Stomach (tissue), 4 donors: ENCODE results near the gene MLIP.

ENCODE experiments used
- CTCF ChIP-seq, 7 experiments: fragments of 450-650 bp in 4 of 7; fragments of 200-600 bp in 3 of 7; sonication (generic) in 3 of 7; IDR thresholded peaks; one replicate each; pipeline ENCODE4 v1.5.1; 2016 to 2019; ENCODE audit warnings: antibody characterized with exemption in 7 of 7, control low read depth in 2 of 7, mild to moderate bottlenecking in 1 of 7
- EP300 ChIP-seq: sonication (generic); formaldehyde crosslinking; IDR thresholded peaks from one replicate; pipeline ENCODE4 v1.6.1; 2017; ENCODE audit warnings: antibody characterized with exemption
- POLR2A ChIP-seq, 4 donors: fragments of 450-650 bp; IDR thresholded peaks; one replicate each; pipeline ENCODE4 v1.6.1; 2016; ENCODE audit warnings: antibody characterized with exemption in 4 of 4, control low read depth in 2 of 4, mild to moderate bottlenecking in 1 of 4, moderate library complexity in 1 of 4
- POLR2AphosphoS5 ChIP-seq, 3 donors: sonication (generic); formaldehyde crosslinking; IDR thresholded peaks; one replicate each; pipeline ENCODE4 v1.6.1; 2016; ENCODE audit warnings: antibody characterized with exemption in 3 of 3

DNA sequence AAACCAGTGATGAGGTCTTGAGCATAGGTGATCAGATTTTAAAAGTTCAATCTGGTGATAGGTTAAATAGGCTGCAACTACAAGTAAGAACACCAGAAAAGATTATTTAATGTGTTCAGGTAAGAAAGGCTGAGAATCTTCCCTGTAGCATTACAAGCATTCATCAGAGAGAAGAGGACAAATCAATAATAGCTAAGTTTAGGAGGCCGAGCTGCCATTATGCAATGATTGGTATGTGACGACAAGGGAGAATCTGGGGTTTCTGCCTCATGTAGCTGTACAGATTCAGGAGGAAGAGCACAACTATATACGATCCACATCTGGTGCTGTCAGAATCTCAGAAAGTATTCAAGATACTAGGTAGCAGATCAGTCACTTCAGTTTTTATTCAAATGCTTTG is 21.9 kb downstream of the MLIP start:
- TF ChIP-seq CTCF (IDR thresholded peaks at IDR 0.05) = no peak
- no peak for TF ChIP-seq POLR2AphosphoS5 (IDR thresholded peaks at IDR 0.05)
- TF ChIP-seq POLR2A (IDR thresholded peaks at IDR 0.05) = no peak
- no peak for TF ChIP-seq EP300
